Keratinocyte (primary cell): ENCODE results near the gene SDK1. TPM values are rescaled to one million over a fixed set of nuclear protein-coding genes. Genes with fewer than 3 reads are reported as not detected.

ENCODE experiments used
- DNase-seq: peaks from one replicate; pipeline ENCODE4 v3.0.0-alpha.2; 2011; ENCODE audit warnings: low read depth, missing footprints, low spot score
- FAIRE-seq: peaks from 2 replicates; lab custom pipeline; 2011; peaks lifted over from hg19 to GRCh38; lab: Jason Lieb, UNC
- H2AFZ ChIP-seq: 2 replicates; pipeline ENCODE4 v1.6.0; 2012; ENCODE audit warnings: low read length, control low read depth, inconsistent platforms; ENCODE audit not compliant: control insufficient read depth
- H3K27ac ChIP-seq: 2 replicates; pipeline ENCODE4 v1.5.1; 2011; ENCODE audit warnings: low read length; ENCODE audit not compliant: control insufficient read depth, insufficient read depth
- H3K27me3 ChIP-seq: 3 replicates; pipeline ENCODE4 v1.6.0; 2011; ENCODE audit warnings: low read length; ENCODE audit not compliant: control insufficient read depth, insufficient read depth; ENCODE audit errors: extremely low read depth
- H3K36me3 ChIP-seq, 2 experiments: 2 replicates in 1 of 2; 3 replicates in 1 of 2; pipeline ENCODE4 v1.5.1; 2011; ENCODE audit warnings: low read length in 2 of 2, mild to moderate bottlenecking in 1 of 2; ENCODE audit not compliant: control insufficient read depth in 2 of 2, insufficient read depth in 2 of 2; ENCODE audit errors: extremely low read depth in 1 of 2
- H3K4me1 ChIP-seq: 3 replicates; pipeline ENCODE4 v1.5.1; 2011; ENCODE audit warnings: low read length; ENCODE audit not compliant: control insufficient read depth, insufficient read depth; ENCODE audit errors: extremely low read depth
- H3K4me2 ChIP-seq: 3 replicates; pipeline ENCODE4 v1.6.0; 2011; ENCODE audit warnings: low read depth, low read length; ENCODE audit not compliant: control insufficient read depth, insufficient read depth; ENCODE audit errors: extremely low read depth
- H3K4me3 ChIP-seq, 3 experiments: fragments of 200-600 bp in 1 of 3; sonication (generic) in 1 of 3; 2 replicates in 2 of 3; 3 replicates in 1 of 3; pipeline ENCODE4 v1.5.1; 2011 to 2016; ENCODE audit warnings: low read length in 3 of 3, mild to moderate bottlenecking in 3 of 3, control low read depth in 2 of 3, inconsistent platforms in 1 of 3, low read depth in 1 of 3, mixed read lengths in 1 of 3, mixed run types in 1 of 3, moderate library complexity in 1 of 3; ENCODE audit not compliant: control insufficient read depth in 2 of 3, insufficient read depth in 2 of 3; ENCODE audit errors: extremely low read depth in 1 of 3
- H3K79me2 ChIP-seq: 2 replicates; pipeline ENCODE4 v1.6.0; 2012; ENCODE audit warnings: low read length; ENCODE audit not compliant: control insufficient read depth, insufficient read depth
- H3K9ac ChIP-seq: 3 replicates; pipeline ENCODE4 v1.6.0; 2011; ENCODE audit warnings: low read length; ENCODE audit not compliant: control insufficient read depth, insufficient read depth; ENCODE audit errors: extremely low read depth
- H3K9me1 ChIP-seq: 3 replicates; pipeline ENCODE4 v1.6.0; 2011; ENCODE audit warnings: low read length; ENCODE audit not compliant: control insufficient read depth, insufficient read depth; ENCODE audit errors: extremely low read depth
- H3K9me3 ChIP-seq: 2 replicates; pipeline ENCODE4 v1.5.1; 2012; ENCODE audit warnings: low read depth, low read length; ENCODE audit not compliant: control insufficient read depth
- H4K20me1 ChIP-seq: 3 replicates; pipeline ENCODE4 v1.6.0; 2011; ENCODE audit warnings: low read length; ENCODE audit not compliant: control insufficient read depth, insufficient read depth; ENCODE audit errors: extremely low read depth
- EZH2 ChIP-seq: IDR thresholded peaks from one replicate; pipeline ENCODE4 v1.6.1; 2012; ENCODE audit warnings: inconsistent platforms, mild to moderate bottlenecking, low read length, moderate library complexity
- dilution Hi-C: fragments of 300-500 bp; cut with MboI; formaldehyde crosslinking; loops from one replicate; pipeline ENCODE4 v1.7.0; 2020; ENCODE audit warnings: low sequenced_read_pairs; ENCODE audit not compliant: extremely low pct_ligation_motif_present
- polyA plus RNA-seq, 5 experiments: library from polyadenylated mRNA; depleted of rRNA in 3 of 5; stranded (reverse) in 3 of 5; stranded (forward) in 1 of 5; unstranded in 1 of 5; fragments of >200 nt; gene quantifications; 1 replicate in 1 of 5; 2 replicates in 3 of 5; 3 replicates in 1 of 5; pipeline versions ENCODE4 v1.2.1 to v1.2.3, GENCODE V29; 2011 to 2012; ENCODE audit warnings: missing spikeins in 2 of 5, low read depth in 1 of 5, low replicate concordance in 1 of 5
- TF ChIP-seq, protein P1 (sequence below), 3 experiments: IDR thresholded peaks in 1 of 3; conservative IDR thresholded peaks in 1 of 3; optimal IDR thresholded peaks in 1 of 3; 2 replicates in 2 of 3; 3 replicates in 1 of 3; pipeline versions ENCODE3 to v1.5.1; 2011; ENCODE audit warnings: low read length in 3 of 3, mild to moderate bottlenecking in 3 of 3, moderate library complexity in 2 of 3, control low read depth in 1 of 3, inconsistent platforms in 1 of 3; ENCODE audit not compliant: insufficient read depth in 2 of 3; ENCODE audit errors: extremely low read depth in 1 of 3

Gene SDK1
- polyA plus RNA-seq, 1 donor (not counting 4 experiments of a cell fraction or from before 2014, with no cell fraction given): 0.66 TPM

DNA sequence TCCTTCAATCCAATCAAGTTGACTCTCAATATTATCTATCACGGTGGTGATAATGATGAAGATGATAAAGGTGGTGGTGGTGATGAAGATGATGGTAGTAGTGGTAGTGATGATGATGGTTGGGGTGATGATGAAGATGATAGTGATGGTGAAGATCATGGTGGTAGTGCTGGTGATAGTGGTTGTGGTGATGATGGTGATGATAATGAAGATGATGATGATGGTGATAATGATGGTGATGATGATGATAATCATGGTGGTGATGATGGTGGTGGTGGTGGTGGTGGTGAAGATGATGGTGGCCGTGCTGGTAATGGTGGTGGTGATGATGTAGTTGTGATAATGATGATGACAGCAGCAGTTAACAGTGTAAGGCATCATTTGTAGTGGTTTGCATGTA, 29.8 kb upstream of the SDK1 start:
- peaks cover 3% of the 10 kb centered on the region for H3K9me3 ChIP-seq
- H3K4me2 ChIP-seq: no peak overlapping the region
- no peak overlapping the region for H3K27ac ChIP-seq
- no peak overlapping the region for H2AFZ ChIP-seq
- no peaks in the 10 kb centered on the region for H3K27me3 ChIP-seq
- no peaks in the 10 kb centered on the region for H3K4me1 ChIP-seq
- dilution Hi-C loops: no loop called here
- DNase-seq (no peak), FAIRE-seq (no peak)
- no peak overlapping the region for H3K9ac ChIP-seq
- no peaks in the 10 kb centered on the region for H3K9me1 ChIP-seq
- no peaks in the 10 kb centered on the region for H3K36me3 ChIP-seq
- TF ChIP-seq, protein P1, sequence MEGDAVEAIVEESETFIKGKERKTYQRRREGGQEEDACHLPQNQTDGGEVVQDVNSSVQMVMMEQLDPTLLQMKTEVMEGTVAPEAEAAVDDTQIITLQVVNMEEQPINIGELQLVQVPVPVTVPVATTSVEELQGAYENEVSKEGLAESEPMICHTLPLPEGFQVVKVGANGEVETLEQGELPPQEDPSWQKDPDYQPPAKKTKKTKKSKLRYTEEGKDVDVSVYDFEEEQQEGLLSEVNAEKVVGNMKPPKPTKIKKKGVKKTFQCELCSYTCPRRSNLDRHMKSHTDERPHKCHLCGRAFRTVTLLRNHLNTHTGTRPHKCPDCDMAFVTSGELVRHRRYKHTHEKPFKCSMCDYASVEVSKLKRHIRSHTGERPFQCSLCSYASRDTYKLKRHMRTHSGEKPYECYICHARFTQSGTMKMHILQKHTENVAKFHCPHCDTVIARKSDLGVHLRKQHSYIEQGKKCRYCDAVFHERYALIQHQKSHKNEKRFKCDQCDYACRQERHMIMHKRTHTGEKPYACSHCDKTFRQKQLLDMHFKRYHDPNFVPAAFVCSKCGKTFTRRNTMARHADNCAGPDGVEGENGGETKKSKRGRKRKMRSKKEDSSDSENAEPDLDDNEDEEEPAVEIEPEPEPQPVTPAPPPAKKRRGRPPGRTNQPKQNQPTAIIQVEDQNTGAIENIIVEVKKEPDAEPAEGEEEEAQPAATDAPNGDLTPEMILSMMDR (optimal IDR thresholded peaks at IDR 0.05 in 1 of 3, IDR thresholded peaks at IDR 0.05 in 1 of 3, conservative IDR thresholded peaks at IDR 0.05 in 1 of 3; ENCODE audit: extremely low read depth in 1 of 3, insufficient read depth in 2 of 3, low read length in 3 of 3): no peak
- no peak for TF ChIP-seq EZH2
- H3K4me3 ChIP-seq: no peak overlapping the region
- no peaks in the 10 kb centered on the region for H4K20me1 ChIP-seq
- H3K79me2 ChIP-seq: no peaks in the 10 kb centered on the region

DNA sequence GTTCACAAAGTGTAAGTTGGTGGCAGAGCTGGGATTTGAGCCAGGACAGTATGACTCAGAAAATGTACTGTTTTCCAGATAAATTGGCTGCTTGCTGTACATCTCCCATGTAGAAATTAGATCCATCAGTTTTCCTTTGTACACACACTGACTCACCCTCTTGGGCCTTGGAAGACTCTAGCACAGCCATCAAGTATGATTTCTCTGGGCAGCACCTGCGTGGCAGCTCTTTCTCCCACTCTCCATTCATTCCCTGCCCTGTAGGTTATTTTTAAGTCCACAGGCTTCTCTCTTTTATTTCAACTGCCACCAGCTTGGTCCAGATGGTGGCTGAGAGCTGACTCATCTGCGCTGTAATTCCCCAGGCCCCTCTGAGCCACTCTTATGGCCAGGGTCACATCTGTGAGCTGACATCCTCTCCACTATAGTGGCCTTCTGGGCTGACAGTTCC, 28.3 kb upstream of the SDK1 start:
- H3K27ac ChIP-seq: no peak overlapping the region

More for the DNA sequence above, 28.3 kb upstream of the SDK1 start:
- H3K27me3 ChIP-seq: no peaks in the 10 kb centered on the region
- no peaks in the 10 kb centered on the region for H3K9me1 ChIP-seq
- no peak for FAIRE-seq
- peaks cover 3% of the 10 kb centered on the region for H3K9me3 ChIP-seq
- no peak for TF ChIP-seq EZH2
- TF ChIP-seq, protein P1 (optimal IDR thresholded peaks at IDR 0.05 in 1 of 3, IDR thresholded peaks at IDR 0.05 in 1 of 3, conservative IDR thresholded peaks at IDR 0.05 in 1 of 3; ENCODE audit: extremely low read depth in 1 of 3, insufficient read depth in 2 of 3, low read length in 3 of 3): no peak
- H3K4me1 ChIP-seq: no peaks in the 10 kb centered on the region
- DNase-seq: no peak
- dilution Hi-C loops: no loop called here
- no peak overlapping the region for H3K4me2 ChIP-seq
- no peak overlapping the region for H3K9ac ChIP-seq
- H3K36me3 ChIP-seq: no peaks in the 10 kb centered on the region
- H3K79me2 ChIP-seq: no peaks in the 10 kb centered on the region
- no peak overlapping the region for H2AFZ ChIP-seq
- H4K20me1 ChIP-seq: no peaks in the 10 kb centered on the region
- no peak overlapping the region for H3K4me3 ChIP-seq
